GM12878 (cell line): ENCODE measurements around the gene IMMP2L. TPM values are rescaled to one million over a fixed set of nuclear protein-coding genes. Genes with fewer than 3 reads are reported as not detected.

Experiments
- ATAC-seq: fragments of 200-7000 bp; cut with Tn5 transposase; 3 replicates; pipeline ENCODE4 v1.9.1; 2020; ENCODE audit warnings: mild to moderate bottlenecking, moderate library complexity
- BruUV-seq: library from RNA; stranded (reverse); fragments of 400-500 nt; replicated peaks from 2 replicates; lab custom pipeline; 2021; lab: Mats Ljungman, UMichigan
- CTCF ChIA-PET: fragments of 300-600 bp; sonication (Branson Sonifier 250); formaldehyde crosslinking; extraction: SDS; loops from one replicate; lab custom pipeline; 2021; ENCODE audit warnings: inconsistent platforms; lab: Yijun Ruan, JAX
- POLR2A ChIA-PET: fragments of 350-600 bp; formaldehyde crosslinking; extraction: SDS; loops from one replicate; lab custom pipeline; 2021; ENCODE audit warnings: inconsistent platforms; lab: Charles Lee
- RAD21 ChIA-PET: fragments of 300-600 bp; sonication (Branson Sonifier 250); formaldehyde crosslinking; loops from one replicate; lab custom pipeline; 2023; ENCODE audit warnings: antibody characterized with exemption; ENCODE audit not compliant: unreplicated experiment; lab: Charles Lee
- SMC1A ChIA-PET: fragments of 300-600 bp; sonication (Branson Sonifier 250); formaldehyde crosslinking; loops from one replicate; lab custom pipeline; 2023; ENCODE audit not compliant: unreplicated experiment, uncharacterized antibody; lab: Charles Lee
- DNase-seq: peaks from one replicate; pipeline ENCODE4 v3.0.0-alpha.2; 2011; ENCODE audit warnings: low read depth, low spot score
- FAIRE-seq: peaks from 3 replicates; lab custom pipeline; 2011; peaks lifted over from hg19 to GRCh38; lab: Jason Lieb, UNC
- H2AFZ ChIP-seq: 2 replicates; pipeline ENCODE4 v1.6.0; 2011; ENCODE audit warnings: low read depth, low read length, control low read depth; ENCODE audit not compliant: control insufficient read depth
- H3K27ac ChIP-seq: 2 replicates; pipeline ENCODE4 v1.5.1; 2011; ENCODE audit warnings: control low read depth; ENCODE audit not compliant: control insufficient read depth, insufficient read depth
- H3K27me3 ChIP-seq, 2 experiments: replicated peaks in 1 of 2; 2 replicates each; pipeline versions ENCODE4 v1.6.0 to v1.6.1; 2011; ENCODE audit warnings: low read length in 1 of 2; ENCODE audit not compliant: control insufficient read depth in 2 of 2, insufficient read depth in 2 of 2
- H3K36me3 ChIP-seq, 2 experiments: 2 replicates each; pipeline ENCODE4 v1.5.1; 2011; ENCODE audit warnings: low read length in 1 of 2; ENCODE audit not compliant: control insufficient read depth in 2 of 2, insufficient read depth in 2 of 2
- H3K4me1 ChIP-seq: 2 replicates; pipeline ENCODE4 v1.6.1; 2011; ENCODE audit warnings: mild to moderate bottlenecking, low read length, moderate library complexity, mixed read lengths; ENCODE audit not compliant: control insufficient read depth, insufficient read depth
- H3K4me2 ChIP-seq: 2 replicates; pipeline ENCODE4 v1.6.0; 2011; ENCODE audit warnings: control low read depth; ENCODE audit not compliant: control insufficient read depth, insufficient read depth
- H3K4me3 ChIP-seq: fragments of 200-600 bp; sonication (generic); 2 replicates; pipeline ENCODE4 v1.5.1; 2016
- H3K79me2 ChIP-seq: 2 replicates; pipeline ENCODE4 v1.6.0; 2011; ENCODE audit warnings: low read length; ENCODE audit not compliant: control insufficient read depth, insufficient read depth
- H3K9ac ChIP-seq: 2 replicates; pipeline ENCODE4 v1.8.0; 2011; ENCODE audit warnings: low read length, control low read depth, mixed read lengths; ENCODE audit not compliant: control insufficient read depth, insufficient read depth
- H3K9me3 ChIP-seq: replicated peaks from 3 replicates; pipeline ENCODE4 v1.5.1; 2011; ENCODE audit warnings: mild to moderate bottlenecking, low read length; ENCODE audit not compliant: control insufficient read depth, insufficient read depth
- H4K20me1 ChIP-seq: 2 replicates; pipeline ENCODE4 v1.6.0; 2011; ENCODE audit not compliant: control insufficient read depth, insufficient read depth
- CREB1 ChIP-seq: IDR thresholded peaks from 2 replicates; pipeline ENCODE4 v1.6.1; 2012; ENCODE audit warnings: low read depth, mild to moderate bottlenecking, inconsistent platforms
- CUX1 ChIP-seq: IDR thresholded peaks from 2 replicates; pipeline ENCODE4 v1.6.1; 2012; ENCODE audit warnings: improper control_type of control experiment, low read depth, low read length; ENCODE audit not compliant: insufficient replicate concordance
- E4F1 ChIP-seq: fragments of 450-650 bp; IDR thresholded peaks from 2 replicates; pipeline ENCODE4 v1.6.1; 2018; ENCODE audit warnings: borderline replicate concordance, mild to moderate bottlenecking; ENCODE audit not compliant: partially characterized antibody
- EZH2 ChIP-seq: IDR thresholded peaks from 2 replicates; pipeline ENCODE4 v1.6.1; 2012; ENCODE audit warnings: low read depth, mild to moderate bottlenecking, control low read depth, inconsistent platforms, low read length, borderline replicate concordance; ENCODE audit not compliant: control insufficient read depth
- HDAC2 ChIP-seq: fragments of 200-600 bp; sonication (generic); IDR thresholded peaks from 2 replicates; pipeline ENCODE4 v1.6.1; 2017
- MXI1 ChIP-seq: fragments of 150-350 bp; IDR thresholded peaks from 2 replicates; pipeline ENCODE4 v1.6.1; 2011; ENCODE audit warnings: low read depth, mild to moderate bottlenecking, inconsistent platforms, low read length, improper control_type of control experiment
- STAT3 ChIP-seq: IDR thresholded peaks from 2 replicates; pipeline ENCODE4 v1.6.1; 2011; ENCODE audit warnings: low read depth, low read length, improper control_type of control experiment
- TCF7 ChIP-seq: IDR thresholded peaks from 2 replicates; pipeline ENCODE4 v1.6.1; 2014; ENCODE audit warnings: antibody characterized with exemption, borderline replicate concordance
- ZNF274 ChIP-seq: IDR thresholded peaks from one replicate; pipeline ENCODE4 v1.8.0; 2011; ENCODE audit not compliant: insufficient read length, insufficient read depth
- WGBS: methylation state at CpG from one replicate; pipeline ENCODE4 v1.1.6; 2016; ENCODE audit warnings: low lambda C conversion rate; ENCODE audit not compliant: insufficient replicate concordance, insufficient coverage; ENCODE audit errors: missing lambda C conversion rate; 5-methylcytosine and 5-hydroxymethylcytosine counted together
- in situ Hi-C: fragments of 300-500 bp; cut with MboI; formaldehyde crosslinking; loops from 9 replicates; pipeline ENCODE4 v1.14.3; 2018; ENCODE audit warnings: mixed read lengths
- intact Hi-C: fragments of 100-400 bp; cut with micrococcal nuclease; formaldehyde crosslinking; loops from one replicate; pipeline ENCODE4 v1.14.2; 2022; ENCODE audit not compliant: unreplicated experiment
- polyA plus RNA-seq, 11 experiments: library from polyadenylated mRNA; depleted of rRNA in 4 of 11; unstranded in 6 of 11; stranded (reverse) in 5 of 11; fragments of >200 nt; fragmentation: Nextera tagmentation in 4 of 11; fragmentation: Illumina TruSeq in 1 of 11; extraction: Ambion mirVana in 4 of 11; extraction: Trizol in 1 of 11; gene quantifications; 1 replicate in 1 of 11; 2 replicates in 10 of 11; pipeline versions ENCODE4 v1.2.1 to v1.2.3, GENCODE V29; 2011 to 2016; ENCODE audit warnings: inconsistent platforms in 2 of 11, missing spikeins in 2 of 11, low read depth in 1 of 11
- total RNA-seq, 4 experiments: library from RNA; depleted of rRNA in 3 of 4; stranded (reverse); fragments of >200 nt in 3 of 4; fragmentation: Illumina TruSeq in 1 of 4; extraction: Trizol in 1 of 4; gene quantifications; 2 replicates each; pipeline versions ENCODE4 v1.2.1 to v1.2.3, GENCODE V29; 2013 to 2021

IMMP2L gene
- total and polyA plus RNA-seq, 10 of the 15 experiments (the other 5 are each of a cell fraction or from before 2014, with no cell fraction given): 12.6 to 46.3 (median 19.6) TPM

GRCh38 chr7:111190804-111191203, 371.5 kb downstream of the IMMP2L start:
- no peak for DNase-seq
- Histone ChIP-seq H3K27ac (no peak overlapping the region), H3K4me3 (no peak overlapping the region), H3K9me3 (no peaks in the 10 kb centered on the region), H3K27me3 (no peaks in the 10 kb centered on the region), H3K4me2 (no peak overlapping the region), H3K4me1 (no peaks in the 10 kb centered on the region), H4K20me1 (no peaks in the 10 kb centered on the region), H3K9ac (no peak overlapping the region), H3K36me3 (no peaks in the 10 kb centered on the region), H2AFZ (no peak overlapping the region), H3K79me2 (no peaks in the 10 kb centered on the region)
- POLR2A ChIA-PET: no interaction called here
- FAIRE-seq: no peak
- SMC1A ChIA-PET: no interaction called here
- CTCF ChIA-PET: no interaction called here
- in situ Hi-C loops: no loop called here
- intact Hi-C loops: no loop called here
- WGBS: 88% methylated on average over 2 of the region's 2 CpGs
- ATAC-seq: no peak
- TF ChIP-seq CREB1: no peak
- no peak for TF ChIP-seq STAT3
- no peak for TF ChIP-seq E4F1
- TF ChIP-seq CUX1: no peak
- TF ChIP-seq ZNF274: no peak
- TF ChIP-seq HDAC2: no peak
- no peak for TF ChIP-seq EZH2
- TF ChIP-seq MXI1: no peak
- TF ChIP-seq TCF7: no peak
- RAD21 ChIA-PET: no interaction called here
- no TSS peak for BruUV-seq
